HepG2 (cell line): ENCODE results near the gene PKD2L1. TPM values are rescaled to one million over a fixed set of nuclear protein-coding genes. Genes with fewer than 3 reads are reported as not detected.

Source experiments
- ATF4 ChIP-seq, 2 experiments: fragments of 450-650 bp in 1 of 2; sonication (generic) in 1 of 2; formaldehyde crosslinking; IDR thresholded peaks; 2 replicates each; pipeline versions ENCODE4 v1.5.0 to v1.8.0; 2020 to 2022; ENCODE audit warnings: mild to moderate bottlenecking in 1 of 2, missing genetic modification reagents in 1 of 2
- CERS6 ChIP-seq: sonication (generic); formaldehyde crosslinking; IDR thresholded peaks from 2 replicates; pipeline ENCODE4 v1.5.0; 2020; ENCODE audit warnings: missing genetic modification reagents
- DDIT3 ChIP-seq: sonication (generic); formaldehyde crosslinking; IDR thresholded peaks from 2 replicates; pipeline ENCODE4 v1.4.0; 2020; ENCODE audit warnings: mild to moderate bottlenecking, missing genetic modification reagents
- ETV5 ChIP-seq: IDR thresholded peaks from 2 replicates; pipeline ENCODE4 v1.6.1; 2018; ENCODE audit warnings: missing biosample characterization, missing genetic modification reagents, inconsistent platforms, borderline replicate concordance
- FOXC1 ChIP-seq: sonication (generic); formaldehyde crosslinking; IDR thresholded peaks from 2 replicates; pipeline ENCODE4 v1.8.0; 2022; ENCODE audit warnings: mild to moderate bottlenecking, missing genetic modification reagents, borderline replicate concordance
- GABPB1 ChIP-seq: IDR thresholded peaks from 2 replicates; pipeline ENCODE4 v1.6.1; 2016; ENCODE audit warnings: mild to moderate bottlenecking, missing genetic modification reagents, moderate library complexity, missing compliant biosample characterization
- HMGXB4 ChIP-seq, 2 experiments: sonication (generic) in 1 of 2; formaldehyde crosslinking in 1 of 2; IDR thresholded peaks; 2 replicates each; pipeline versions ENCODE4 v1.4.0 to v1.6.1; 2018 to 2020; ENCODE audit warnings: missing genetic modification reagents in 2 of 2, borderline replicate concordance in 1 of 2, low read depth in 1 of 2, mild to moderate bottlenecking in 1 of 2, missing biosample characterization in 1 of 2
- HOXA5 ChIP-seq: sonication (generic); formaldehyde crosslinking; IDR thresholded peaks from 2 replicates; pipeline ENCODE4 v1.4.0; 2020; ENCODE audit warnings: missing genetic modification reagents
- PHF20 ChIP-seq: sonication (generic); formaldehyde crosslinking; IDR thresholded peaks from 2 replicates; pipeline ENCODE4 v1.5.0; 2020; ENCODE audit warnings: mild to moderate bottlenecking, missing genetic modification reagents
- PHF21A ChIP-seq: sonication (generic); formaldehyde crosslinking; IDR thresholded peaks from 2 replicates; pipeline ENCODE4 v1.5.0; 2020; ENCODE audit warnings: mild to moderate bottlenecking, missing genetic modification reagents
- PITX1 ChIP-seq: sonication (generic); formaldehyde crosslinking; IDR thresholded peaks from 2 replicates; pipeline ENCODE4 v1.5.1; 2020; ENCODE audit warnings: mild to moderate bottlenecking, missing genetic modification reagents
- POLR2AphosphoS5 ChIP-seq: IDR thresholded peaks from 2 replicates; pipeline ENCODE4 v1.6.1; 2012; ENCODE audit warnings: low read depth, low read length
- REL ChIP-seq: sonication (generic); formaldehyde crosslinking; conservative IDR thresholded peaks from 2 replicates; pipeline ENCODE4 v1.8.0; 2022; ENCODE audit warnings: mild to moderate bottlenecking, missing genetic modification reagents, moderate library complexity
- SRF ChIP-seq: IDR thresholded peaks from 2 replicates; pipeline ENCODE4 v1.6.1; 2011; ENCODE audit warnings: mild to moderate bottlenecking, low read depth, low read length, moderate library complexity
- TCF7 ChIP-seq: sonication (generic); IDR thresholded peaks from 2 replicates; pipeline ENCODE4 v1.6.1; 2016; ENCODE audit warnings: antibody characterized with exemption, low read depth
- THAP11 ChIP-seq: IDR thresholded peaks from 2 replicates; pipeline ENCODE4 v1.6.1; 2016; ENCODE audit warnings: missing biosample characterization, missing genetic modification reagents
- TP53 ChIP-seq: sonication (generic); formaldehyde crosslinking; conservative IDR thresholded peaks from 2 replicates; pipeline ENCODE4 v1.4.0; 2020; ENCODE audit warnings: missing genetic modification reagents
- UBTF ChIP-seq: sonication (generic); formaldehyde crosslinking; IDR thresholded peaks from 2 replicates; pipeline ENCODE4 v1.4.0; 2020; ENCODE audit warnings: mild to moderate bottlenecking, missing genetic modification reagents
- ZBTB7B ChIP-seq: sonication (generic); formaldehyde crosslinking; IDR thresholded peaks from 2 replicates; pipeline ENCODE4 v1.4.0; 2020; ENCODE audit warnings: missing genetic modification reagents
- ZMAT3 ChIP-seq: sonication (generic); formaldehyde crosslinking; conservative IDR thresholded peaks from 2 replicates; pipeline ENCODE4 v1.7.0; 2021; ENCODE audit warnings: missing genetic modification reagents
- ZNF343 ChIP-seq: sonication (generic); formaldehyde crosslinking; IDR thresholded peaks from 2 replicates; pipeline ENCODE4 v1.4.0; 2020; ENCODE audit warnings: mild to moderate bottlenecking, missing genetic modification reagents
- ZNF367 ChIP-seq: sonication (generic); formaldehyde crosslinking; IDR thresholded peaks from 2 replicates; pipeline ENCODE4 v1.4.0; 2020; ENCODE audit warnings: missing genetic modification reagents, borderline replicate concordance
- ZNF782 ChIP-seq: sonication (generic); formaldehyde crosslinking; IDR thresholded peaks from 2 replicates; pipeline ENCODE4 v1.4.0; 2020; ENCODE audit warnings: missing genetic modification reagents, mild to moderate bottlenecking, borderline replicate concordance
- ZSCAN30 ChIP-seq: sonication (generic); formaldehyde crosslinking; IDR thresholded peaks from 2 replicates; pipeline ENCODE4 v1.5.0; 2020; ENCODE audit warnings: mild to moderate bottlenecking, missing genetic modification reagents
- polyA plus RNA-seq, 8 experiments: library from polyadenylated mRNA; depleted of rRNA in 3 of 8; stranded (reverse) in 7 of 8; unstranded in 1 of 8; fragments of >200 nt; fragmentation: Illumina TruSeq in 4 of 8; extraction: Trizol in 4 of 8; gene quantifications; 2 replicates each; pipeline versions ENCODE4 v1.2.1 to v1.2.3, GENCODE V29; 2011 to 2016; ENCODE audit warnings: low read depth in 4 of 8, missing spikeins in 1 of 8, mixed read lengths in 1 of 8; ENCODE audit not compliant: insufficient read depth in 1 of 8
- total RNA-seq, 5 experiments: library from RNA; depleted of rRNA; stranded (reverse); fragments of >200 nt; fragmentation: Illumina TruSeq; extraction: Trizol; gene quantifications; 2 replicates each; pipeline ENCODE4 v1.2.3, GENCODE V29; 2016; ENCODE audit warnings: low read depth in 1 of 5

Gene PKD2L1
- total and polyA plus RNA-seq, 2 of the 13 experiments (the other 11 are each of a cell fraction or from before 2014, with no cell fraction given): 0.07 to 0.15 TPM

- peak in 1 of 2 experiments; percentile 46; a peak in 1 of 4 replicates for TF ChIP-seq ATF4 (CRISPR knock-in tag; IDR thresholded peaks at IDR 0.05)
- peak; percentile 88 for TF ChIP-seq POLR2AphosphoS5
- no peak for TF ChIP-seq ZBTB7B (CRISPR knock-in tag)
- no peak for TF ChIP-seq CERS6
- no peak for TF ChIP-seq HOXA5 (CRISPR knock-in tag)
- TF ChIP-seq ZNF343: no peak
- no peak; the same call in 1 of the 2 replicates for TF ChIP-seq REL (CRISPR knock-in tag)
- no peak for TF ChIP-seq FOXC1 (CRISPR knock-in tag)
- TF ChIP-seq ZNF782 (CRISPR knock-in tag): no peak
- no peak for TF ChIP-seq ZSCAN30 (CRISPR knock-in tag)
- TF ChIP-seq ZMAT3 (CRISPR knock-in tag): 0 out of 2 replicates have a peak, but pooled peaks have one; percentile 29
- no peak for TF ChIP-seq ZNF367
- TF ChIP-seq PHF20 (CRISPR knock-in tag): peak; percentile 99
- peak; percentile 65; the same call in 1 of the 2 replicates for TF ChIP-seq PHF21A (CRISPR knock-in tag)
- TF ChIP-seq GABPB1 (CRISPR knock-in tag): peak; percentile 78
- peak; percentile 72 to 75 for TF ChIP-seq HMGXB4 (CRISPR knock-in tag; IDR thresholded peaks at IDR 0.05; ENCODE audit: borderline replicate concordance in 1 of 2, low read depth in 1 of 2)
- no peak for TF ChIP-seq UBTF (CRISPR knock-in tag)
- TF ChIP-seq ETV5 (CRISPR knock-in tag): no peak; the same call in 1 of the 2 replicates
- TF ChIP-seq SRF: peak; percentile 75
- peak; percentile 94 for TF ChIP-seq THAP11
- TF ChIP-seq PITX1 (CRISPR knock-in tag): no peak; the same call in 1 of the 2 replicates
- no peak for TF ChIP-seq TP53
- TF ChIP-seq DDIT3: no peak
- TF ChIP-seq TCF7: no peak
Measured at GRCh38 chr10:100267239-100268104, 62.6 kb downstream of the PKD2L1 start, which contains the start of gene CWF19L1 (continued).
